HG02870 (cell line): ENCODE results near the gene TRIM39.
A peak's percentile ranks its signal among the peaks of the same experiment; 100 is the strongest.

Source experiments
- ATAC-seq: cut with Tn5 transposase; IDR thresholded peaks from one replicate; pipeline ENCODE4 v1.9.1; 2021; ENCODE audit warnings: mild to moderate bottlenecking, moderate library complexity; ENCODE audit not compliant: unreplicated experiment

The TRIM39 gene

DNA sequence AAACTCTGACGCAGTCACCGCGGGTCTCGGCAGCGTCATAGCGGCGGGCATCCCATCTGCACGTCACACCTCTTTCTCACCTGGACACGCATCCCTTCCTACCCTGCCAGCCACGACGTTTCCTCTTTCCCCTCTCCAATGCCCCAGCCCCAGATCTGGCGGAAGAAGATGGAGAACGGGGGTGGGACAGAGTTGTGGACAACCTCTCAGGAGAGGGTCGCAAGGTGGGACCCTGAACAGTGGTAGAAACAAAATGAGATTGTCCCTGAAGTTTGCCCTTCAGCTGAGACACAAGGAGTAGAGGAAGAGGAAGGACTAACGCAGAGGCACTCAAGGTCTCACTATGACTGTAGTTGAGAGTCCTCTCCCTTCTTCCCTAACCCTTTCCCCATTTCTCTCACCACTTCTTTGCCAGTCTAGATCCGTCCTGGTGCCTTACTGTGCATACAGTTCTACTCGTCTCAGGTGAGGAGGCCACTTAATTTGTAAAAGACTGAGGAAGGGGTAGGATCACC lies 562 bp downstream of the TRIM39 start:
- ATAC-seq = no peak

DNA sequence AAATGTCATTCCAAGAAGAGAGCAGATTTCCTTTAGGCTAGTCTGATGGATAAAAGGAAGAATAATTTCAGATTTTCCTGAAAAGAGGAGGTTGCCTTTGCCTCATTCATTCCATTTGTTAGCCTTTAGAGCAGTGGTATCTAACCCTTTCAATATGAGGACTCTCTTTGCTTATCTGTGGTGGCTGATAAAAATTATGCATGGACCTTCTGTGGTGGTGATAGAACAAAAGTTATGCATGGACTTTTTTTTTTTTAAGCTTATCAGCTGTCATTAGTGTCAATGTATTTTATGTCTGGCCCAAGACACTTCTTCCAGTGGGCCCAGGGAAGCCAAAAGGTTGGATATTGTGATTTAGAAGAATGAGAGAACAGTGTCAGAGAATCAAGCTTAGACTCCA lies 1.7 kb downstream of the TRIM39 start:
- no peak for ATAC-seq

DNA sequence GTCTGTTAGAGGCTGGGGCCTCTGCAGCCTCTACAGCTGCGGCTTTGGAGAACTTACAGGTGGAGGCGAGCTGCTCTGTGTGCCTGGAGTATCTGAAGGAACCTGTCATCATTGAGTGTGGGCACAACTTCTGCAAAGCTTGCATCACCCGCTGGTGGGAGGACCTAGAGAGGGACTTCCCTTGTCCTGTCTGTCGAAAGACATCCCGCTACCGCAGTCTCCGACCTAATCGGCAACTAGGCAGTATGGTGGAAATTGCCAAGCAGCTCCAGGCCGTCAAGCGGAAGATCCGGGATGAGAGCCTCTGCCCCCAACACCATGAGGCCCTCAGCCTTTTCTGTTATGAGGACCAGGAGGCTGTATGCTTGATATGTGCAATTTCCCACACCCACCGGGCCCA lies 2.6 kb downstream of the TRIM39 start:
- no peak for ATAC-seq

GRCh38 chr6:30331981-30332380 lies 5.3 kb downstream of the TRIM39 start:
- ATAC-seq = no peak

GRCh38 chr6:30334075-30334783 lies 7.5 kb downstream of the TRIM39 start:
- no peak for ATAC-seq

GRCh38 chr6:30340589-30341054 lies 13.9 kb downstream of the TRIM39 start:
- ATAC-seq = no peak

DNA sequence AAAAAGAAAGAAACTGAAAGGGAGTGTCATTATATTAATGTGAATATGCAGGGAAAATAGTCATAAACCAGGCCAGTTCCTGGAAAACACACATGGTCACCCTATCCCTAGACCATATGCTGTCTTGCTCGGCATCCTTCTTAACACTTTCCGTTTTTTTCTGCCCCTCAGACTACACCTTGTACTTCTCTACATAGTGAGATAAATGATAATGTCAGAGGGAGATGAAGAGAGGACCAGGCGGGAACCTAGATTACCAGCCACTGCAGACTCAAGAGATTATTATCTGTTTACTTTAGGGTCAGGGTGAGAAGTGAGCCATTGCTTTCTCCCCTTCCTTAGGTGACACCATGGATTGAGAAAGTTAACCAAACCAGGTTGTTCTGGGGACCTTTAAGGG lies 14.5 kb downstream of the TRIM39 start:
- ATAC-seq = no peak

DNA sequence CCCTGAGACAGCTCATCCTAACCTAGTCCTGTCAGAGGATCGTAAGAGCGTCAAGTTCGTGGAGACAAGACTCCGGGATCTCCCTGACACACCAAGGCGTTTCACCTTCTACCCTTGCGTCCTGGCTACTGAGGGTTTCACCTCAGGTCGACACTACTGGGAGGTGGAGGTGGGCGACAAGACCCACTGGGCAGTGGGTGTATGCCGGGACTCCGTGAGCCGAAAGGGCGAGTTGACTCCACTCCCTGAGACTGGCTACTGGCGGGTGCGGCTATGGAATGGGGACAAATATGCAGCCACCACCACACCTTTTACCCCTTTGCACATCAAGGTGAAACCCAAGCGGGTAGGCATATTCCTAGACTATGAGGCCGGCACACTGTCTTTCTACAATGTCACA lies 15.0 kb downstream of the TRIM39 start:
- ATAC-seq = no peak

DNA sequence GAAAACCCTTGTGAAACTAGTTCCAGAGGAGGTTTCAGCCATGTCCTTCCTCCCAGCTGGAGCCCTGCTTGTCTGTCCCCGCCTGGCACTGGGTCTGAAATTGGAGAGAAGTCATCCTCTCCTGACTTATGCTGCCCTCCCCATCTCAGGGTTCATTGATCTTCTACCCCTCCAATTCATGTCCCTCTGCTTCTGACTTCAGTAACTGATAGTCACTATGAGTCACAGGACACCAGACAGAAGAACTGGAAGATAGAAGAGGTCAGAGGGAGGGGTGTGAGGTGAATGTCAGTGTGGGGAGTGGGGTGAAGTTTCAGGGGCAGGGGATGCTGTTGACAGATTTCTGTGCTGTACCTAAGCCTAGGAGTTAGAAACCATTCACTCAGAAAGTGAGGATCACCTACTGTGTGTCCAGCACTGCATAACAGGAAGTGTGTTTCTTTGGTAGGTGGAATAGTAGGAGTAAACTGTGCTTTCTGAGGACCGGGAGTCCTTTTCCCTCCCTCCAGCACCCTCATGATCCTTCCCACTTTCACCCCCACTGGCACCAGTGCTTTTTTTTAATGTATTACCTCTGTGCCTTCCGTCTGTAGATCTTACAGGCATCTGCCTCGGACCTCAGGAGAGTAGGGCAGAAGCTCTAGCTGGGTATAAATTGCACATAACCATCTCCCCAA lies 17.6 kb downstream of the TRIM39 start:
- no peak for ATAC-seq

GRCh38 chr6:30344868-30345671 lies 18.3 kb downstream of the TRIM39 start, which contains the start of gene RPP21:
Gene RPP21 (plus strand): TSS chr6:30345156. CDS start chr6:30345172, 16 bp downstream.
- peak; percentile 88 for ATAC-seq

DNA sequence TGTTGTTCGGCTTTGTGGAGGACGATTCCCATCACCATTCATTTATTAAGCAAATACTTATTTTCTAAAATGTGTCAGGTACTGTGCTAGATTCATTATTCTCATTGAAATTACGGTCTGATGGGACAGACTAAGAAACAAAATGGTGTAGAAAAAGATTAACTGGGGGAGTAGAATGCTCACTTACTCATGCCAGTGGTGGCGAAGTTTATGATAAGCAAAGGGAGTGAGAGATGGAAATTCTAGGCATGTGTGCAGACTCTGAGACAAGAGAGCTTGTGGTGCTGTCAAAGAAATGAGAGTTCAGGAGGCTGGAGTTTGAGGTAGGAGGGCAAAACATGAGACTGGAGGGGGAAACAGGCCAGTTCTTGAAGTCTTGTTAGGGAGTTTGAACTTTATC lies 19.1 kb downstream of the TRIM39 start:
- no peak for ATAC-seq

DNA sequence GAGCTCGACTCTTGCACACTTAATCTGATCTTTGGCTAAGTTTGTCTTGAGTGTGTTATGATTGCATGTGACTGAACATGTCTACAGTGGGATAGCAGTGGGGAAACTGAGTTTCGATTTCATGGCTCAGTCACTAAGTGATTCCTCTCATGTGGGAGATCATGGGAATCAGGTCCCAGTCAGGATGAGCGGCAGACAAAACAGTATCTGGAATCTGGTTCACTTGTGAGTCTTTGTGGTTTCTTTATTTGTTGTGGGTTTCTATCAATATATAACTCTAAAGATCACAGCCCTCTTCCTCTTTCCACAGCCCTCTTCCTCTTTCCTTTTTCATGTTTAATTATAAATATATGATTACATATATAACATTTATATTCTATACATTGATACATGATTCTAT lies 22.2 kb downstream of the TRIM39 start:
- ATAC-seq = no peak

- ATAC-seq = no peak
Measured at GRCh38 chr6:30349421-30350177, 22.9 kb downstream of the TRIM39 start.

DNA sequence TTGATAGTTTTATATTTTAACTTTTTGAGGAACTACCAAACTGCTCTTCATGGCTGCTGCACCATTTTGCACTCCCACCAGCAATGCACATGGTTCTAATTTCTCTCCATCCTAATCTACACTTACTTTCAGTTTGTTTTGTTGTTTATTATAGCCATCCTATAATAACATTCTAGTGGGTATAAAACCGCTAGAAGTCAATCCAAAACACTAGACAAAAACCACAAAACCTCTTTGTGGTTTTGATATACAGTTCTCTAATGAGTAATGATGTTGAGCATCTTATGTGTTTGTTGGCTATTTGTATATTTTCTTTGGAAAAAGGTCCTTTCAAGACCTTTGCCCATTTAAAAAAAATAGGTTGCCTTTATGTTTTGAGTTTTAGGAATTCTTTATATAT lies 23.8 kb downstream of the TRIM39 start:
- no peak for ATAC-seq

GRCh38 chr6:30352550-30352949 lies 25.8 kb downstream of the TRIM39 start:
- ATAC-seq = no peak

DNA sequence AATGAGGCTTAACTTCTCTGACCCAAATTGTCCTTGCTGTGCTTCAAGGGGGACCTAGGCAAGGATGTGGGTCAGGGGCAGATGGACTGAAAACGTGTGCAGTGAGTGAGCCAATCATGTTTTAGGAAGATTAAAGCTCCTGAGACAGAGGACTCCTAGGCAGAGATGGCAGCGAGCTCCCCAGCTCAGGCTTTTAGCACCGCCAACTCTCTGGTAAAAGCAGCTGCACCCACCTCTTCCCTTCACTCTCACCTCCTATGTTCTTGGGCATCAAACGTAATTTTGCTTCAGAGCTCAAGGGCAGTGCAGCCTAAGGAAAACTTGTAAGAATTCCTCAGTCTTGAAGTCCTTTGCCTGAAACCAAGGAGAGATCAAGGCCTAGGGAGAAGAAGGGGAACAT lies 28.6 kb downstream of the TRIM39 start:
- ATAC-seq = no peak

DNA sequence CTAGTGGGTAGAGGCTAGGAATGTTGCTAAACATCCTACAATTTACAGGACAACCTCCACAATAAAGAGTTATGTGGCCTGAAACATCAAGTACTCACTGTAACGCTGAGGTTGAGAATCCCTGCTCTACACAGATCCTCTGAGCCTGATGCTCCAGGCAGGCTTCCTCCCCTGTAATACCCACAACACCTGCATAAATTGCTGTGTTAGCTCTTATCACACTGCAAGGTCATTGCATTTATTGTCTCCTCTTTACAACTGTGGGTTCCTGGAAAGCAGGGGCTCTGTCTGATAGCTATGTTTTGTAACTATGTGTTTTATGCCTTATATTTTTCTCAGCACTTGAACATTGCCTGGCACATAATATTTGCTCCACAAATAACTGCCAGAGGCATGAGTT lies 29.8 kb downstream of the TRIM39 start:
- ATAC-seq = no peak

- no peak for ATAC-seq
Measured at GRCh38 chr6:30357678-30358540, 31.2 kb downstream of the TRIM39 start.

GRCh38 chr6:30359276-30359675 lies 32.5 kb downstream of the TRIM39 start:
- no peak for ATAC-seq

DNA sequence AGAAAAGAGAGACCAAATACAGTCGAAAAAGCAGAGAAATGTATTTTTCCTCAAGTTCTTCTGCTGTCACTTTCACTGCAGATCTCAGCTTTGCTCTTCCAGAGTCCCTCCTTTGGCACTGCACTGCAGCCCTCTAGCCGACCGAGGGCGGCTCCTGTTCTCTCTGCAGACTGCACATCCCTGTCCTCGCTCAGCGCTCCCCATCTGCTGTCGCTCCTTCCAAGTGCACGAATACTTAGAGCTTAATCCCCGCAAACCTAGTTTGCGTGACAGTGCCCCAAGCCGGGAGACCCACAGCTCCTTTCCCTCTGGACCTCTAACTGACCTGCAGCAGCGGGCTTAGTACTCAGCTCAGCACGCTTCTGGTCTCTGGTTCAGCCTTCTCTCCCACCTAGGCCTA lies 33.4 kb downstream of the TRIM39 start:
- ATAC-seq = no peak
